Mesothelial cell of epicardium (in vitro differentiated cells): ENCODE measurements around the gene PRDM5. TPM values are rescaled to one million over a fixed set of nuclear protein-coding genes. Genes with fewer than 3 reads are reported as not detected.

Experiments
- DNase-seq, 2 experiments: peaks; one replicate each; pipeline ENCODE4 v3.0.0; 2021; ENCODE audit warnings: low spot score in 2 of 2; ENCODE audit not compliant: unreplicated experiment in 2 of 2
- H3K27ac Mint-ChIP-seq: 2 replicates; pipeline ENCODE4 v1.8.0; 2021; ENCODE audit warnings: mixed read lengths
- H3K27me3 Mint-ChIP-seq: 2 replicates; pipeline ENCODE4 v1.8.0; 2021; ENCODE audit warnings: low read depth, mixed read lengths
- H3K36me3 Mint-ChIP-seq: 2 replicates; pipeline ENCODE4 v1.8.0; 2021; ENCODE audit warnings: mixed read lengths
- H3K4me1 Mint-ChIP-seq: 2 replicates; pipeline ENCODE4 v1.8.0; 2021; ENCODE audit warnings: mixed read lengths
- H3K4me3 Mint-ChIP-seq: 2 replicates; pipeline ENCODE4 v1.8.0; 2021; ENCODE audit warnings: mild to moderate bottlenecking, moderate library complexity, mixed read lengths
- H3K9me3 Mint-ChIP-seq: 2 replicates; pipeline ENCODE4 v1.8.0; 2021; ENCODE audit warnings: mixed read lengths
- CTCF ChIP-seq: fragments of 200-600 bp; sonication (generic); IDR thresholded peaks from one replicate; pipeline ENCODE4 v1.5.0; 2021; ENCODE audit warnings: antibody characterized with exemption; ENCODE audit not compliant: unreplicated experiment
- total RNA-seq: library from RNA; stranded (reverse); gene quantifications from 3 replicates; pipeline ENCODE4 v1.2.1, GENCODE V29; 2021

PRDM5 gene
- total RNA-seq, 1 donor from 2014 or later: 30.2 TPM

DNA sequence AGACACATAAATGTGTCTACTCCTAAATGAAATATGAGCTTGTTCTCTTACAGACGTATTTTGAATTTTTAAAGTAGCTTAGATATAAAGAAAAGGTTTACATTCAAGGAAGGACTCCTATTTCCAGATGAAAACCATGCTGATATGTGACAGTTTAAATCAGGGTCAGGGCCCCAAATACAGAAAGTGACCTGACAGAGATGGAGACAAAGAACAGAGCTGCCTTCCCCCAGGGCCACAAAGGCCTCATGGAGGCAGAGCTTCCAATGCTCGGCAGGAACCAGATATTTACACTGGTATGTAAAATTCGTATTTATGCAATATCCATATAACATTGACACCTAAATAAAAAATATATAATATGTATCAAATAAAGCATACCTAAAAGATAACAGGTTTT, 124.0 kb downstream of the PRDM5 start:
- H3K27me3 Mint-ChIP-seq: no peaks in the 10 kb centered on the region
- peaks cover 26% of the 10 kb centered on the region for H3K4me1 Mint-ChIP-seq
- DNase-seq: no peak
- H3K4me3 Mint-ChIP-seq: no peak overlapping the region
- H3K36me3 Mint-ChIP-seq: peaks cover 17% of the 10 kb centered on the region
- H3K9me3 Mint-ChIP-seq: peaks cover 5% of the 10 kb centered on the region
- TF ChIP-seq CTCF: no peak
- H3K27ac Mint-ChIP-seq: peak overlapping the region; percentile 26

DNA sequence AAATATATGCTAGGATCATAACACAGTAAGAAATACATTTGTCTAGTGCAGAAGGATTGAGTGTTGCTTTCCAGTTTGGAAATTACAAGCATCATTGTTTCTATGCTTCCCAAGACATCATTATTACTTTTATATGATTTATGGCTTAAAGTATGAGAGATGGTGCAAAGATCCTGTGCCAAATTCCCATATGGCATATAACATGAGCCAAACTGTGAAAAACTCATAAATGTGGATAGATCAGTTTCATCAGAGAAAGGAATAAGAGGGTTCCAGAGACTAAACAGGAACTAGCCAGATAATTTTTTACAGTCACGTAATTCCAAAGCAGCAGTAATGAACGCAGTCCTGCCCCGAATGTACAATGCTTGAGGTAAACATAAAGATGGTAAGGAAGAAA, 126.3 kb downstream of the PRDM5 start:
- H3K9me3 Mint-ChIP-seq: peaks cover 11% of the 10 kb centered on the region
- no peaks in the 10 kb centered on the region for H3K27me3 Mint-ChIP-seq
- no peak overlapping the region for H3K27ac Mint-ChIP-seq

GRCh38 chr4:120785202-120785601, 137.3 kb downstream of the PRDM5 start:
- Mint-ChIP-seq H3K4me1 (peaks cover 9% of the 10 kb centered on the region), H3K4me3 (no peak overlapping the region), H3K36me3 (peaks cover 6% of the 10 kb centered on the region), H3K27me3 (no peaks in the 10 kb centered on the region), H3K27ac (no peak overlapping the region), H3K9me3 (no peaks in the 10 kb centered on the region)
- TF ChIP-seq CTCF: no peak
- no peak for DNase-seq

More for the DNA sequence above, 126.3 kb downstream of the PRDM5 start:
- TF ChIP-seq CTCF: no peak
- peaks cover 22% of the 10 kb centered on the region for H3K36me3 Mint-ChIP-seq
- no peak overlapping the region for H3K4me3 Mint-ChIP-seq
- DNase-seq: no peak
- H3K4me1 Mint-ChIP-seq: peaks cover 22% of the 10 kb centered on the region

- no peak for DNase-seq
- H3K4me3 Mint-ChIP-seq: no peak overlapping the region
- H3K4me1 Mint-ChIP-seq: peaks cover 15% of the 10 kb centered on the region
- H3K27ac Mint-ChIP-seq: peak overlapping the region; percentile 78
- H3K9me3 Mint-ChIP-seq: peaks cover 4% of the 10 kb centered on the region
- no peaks in the 10 kb centered on the region for H3K27me3 Mint-ChIP-seq
- peaks cover 9% of the 10 kb centered on the region for H3K36me3 Mint-ChIP-seq
- no peak for TF ChIP-seq CTCF
Observed at GRCh38 chr4:120777459-120777858, 145.1 kb downstream of the PRDM5 start.

GRCh38 chr4:120775431-120775830, 147.1 kb downstream of the PRDM5 start:
- no peak for DNase-seq
- Mint-ChIP-seq H3K27ac (no peak overlapping the region), H3K4me1 (peaks cover 15% of the 10 kb centered on the region), H3K36me3 (peaks cover 8% of the 10 kb centered on the region), H3K4me3 (no peak overlapping the region), H3K27me3 (no peaks in the 10 kb centered on the region), H3K9me3 (peaks cover 12% of the 10 kb centered on the region)
- no peak for TF ChIP-seq CTCF

- Mint-ChIP-seq H3K27ac (no peak overlapping the region), H3K9me3 (peaks cover 12% of the 10 kb centered on the region), H3K27me3 (no peaks in the 10 kb centered on the region), H3K4me3 (no peak overlapping the region), H3K36me3 (peaks cover 10% of the 10 kb centered on the region), H3K4me1 (peaks cover 22% of the 10 kb centered on the region)
- no peak for TF ChIP-seq CTCF
- no peak for DNase-seq
Observed at GRCh38 chr4:120773641-120774040, 148.9 kb downstream of the PRDM5 start.
